Measurements from ENCODE around the gene FAR1.

- TF ChIP-seq CTCF (IDR thresholded peaks at IDR 0.05; ENCODE audit: poor library complexity, severe bottlenecking) = no peak
- no peak for TF ChIP-seq REST (IDR thresholded peaks at IDR 0.05; ENCODE audit: borderline replicate concordance)
- TF ChIP-seq POLR2AphosphoS5 (IDR thresholded peaks at IDR 0.05) = no peak
- no peak for TF ChIP-seq TAF1 (IDR thresholded peaks at IDR 0.05; ENCODE audit: low read depth)
- no peak for TF ChIP-seq SMC3 (conservative IDR thresholded peaks at IDR 0.05; ENCODE audit: poor library complexity)
- TF ChIP-seq RAD21 (conservative IDR thresholded peaks at IDR 0.05) = no peak
- no peak for TF ChIP-seq EZH2 (IDR thresholded peaks at IDR 0.05; ENCODE audit: borderline replicate concordance, insufficient read depth, low read length, poor library complexity, severe bottlenecking)
- TF ChIP-seq EP300 (conservative IDR thresholded peaks at IDR 0.05; ENCODE audit: poor library complexity, severe bottlenecking) = no peak
- TF ChIP-seq MXI1 (conservative IDR thresholded peaks at IDR 0.05; ENCODE audit: poor library complexity, severe bottlenecking) = no peak
Measured at GRCh38 chr11:13734530-13734929, 66.1 kb downstream of the FAR1 start.
